Spleen (tissue), 11 donors: Measurements from ENCODE around the gene OTOR. TPM values are rescaled to one million over a fixed set of nuclear protein-coding genes. Genes with fewer than 3 reads are reported as not detected.

Source experiments
- DNase-seq: peaks from one replicate; pipeline ENCODE4 v3.0.0-alpha.2; 2020
- H3K27ac ChIP-seq, 8 donors: fragments of 200-600 bp; sonication (generic) in 7 of 8; 1 replicate in 4 of 8; 2 replicates in 4 of 8; pipeline versions ENCODE4 v1.5.0 to v1.8.0; 2016 to 2021; ENCODE audit warnings: inconsistent platforms in 4 of 8, mild to moderate bottlenecking in 4 of 8, moderate library complexity in 1 of 8
- H3K27me3 ChIP-seq, 7 donors: fragments of 200-600 bp; sonication (generic) in 6 of 7; replicated peaks in 1 of 7; 1 replicate in 4 of 7; 2 replicates in 3 of 7; pipeline versions ENCODE4 v1.5.0 to v1.8.0; 2016 to 2021; ENCODE audit warnings: inconsistent platforms in 3 of 7, mild to moderate bottlenecking in 1 of 7
- H3K36me3 ChIP-seq, 6 donors: fragments of 200-600 bp; sonication (generic) in 5 of 6; 1 replicate in 4 of 6; 2 replicates in 2 of 6; pipeline versions ENCODE4 v1.5.0 to v1.8.0; 2016 to 2021; ENCODE audit warnings: inconsistent platforms in 2 of 6
- H3K4me1 ChIP-seq, 6 donors: fragments of 200-600 bp; sonication (generic) in 5 of 6; 1 replicate in 3 of 6; 2 replicates in 3 of 6; pipeline versions ENCODE4 v1.5.0 to v1.8.0; 2016 to 2021; ENCODE audit warnings: inconsistent platforms in 3 of 6
- H3K4me3 ChIP-seq, 8 donors: fragments of 200-600 bp; sonication (generic) in 7 of 8; 1 replicate in 4 of 8; 2 replicates in 4 of 8; pipeline versions ENCODE4 v1.5.0 to v1.8.0; 2016 to 2021; ENCODE audit warnings: inconsistent platforms in 4 of 8, mild to moderate bottlenecking in 4 of 8, moderate library complexity in 2 of 8
- H3K9me3 ChIP-seq, 8 donors: fragments of 200-600 bp; sonication (generic) in 7 of 8; 1 replicate in 4 of 8; 2 replicates in 4 of 8; pipeline versions ENCODE4 v1.5.0 to v1.8.0; 2016 to 2021; ENCODE audit warnings: inconsistent platforms in 4 of 8
- POLR2A ChIP-seq, 3 donors: fragments of 450-650 bp; IDR thresholded peaks; one replicate each; pipeline ENCODE4 v1.5.1; 2017; ENCODE audit warnings: antibody characterized with exemption in 3 of 3, mild to moderate bottlenecking in 1 of 3
- POLR2AphosphoS5 ChIP-seq, 3 donors: sonication (generic); formaldehyde crosslinking; IDR thresholded peaks; one replicate each; pipeline ENCODE4 v1.5.1; 2017; ENCODE audit warnings: antibody characterized with exemption in 3 of 3
- WGBS, 5 donors: extraction: QIAGEN DNeasy Blood & Tissue Kit in 3 of 5; methylation state at CpG; one replicate each; pipeline versions ENCODE4 v1.1.5 to v1.1.7; 2013 to 2018; 5-methylcytosine and 5-hydroxymethylcytosine counted together
- intact Hi-C: fragments of 100-400 bp; cut with DNase I; formaldehyde crosslinking; loops from one replicate; pipeline ENCODE4 v1.15.0; 2023; ENCODE audit warnings: low total_unique reads
- polyA plus RNA-seq, 3 donors: library from polyadenylated mRNA; stranded (reverse); fragments of 200-250 nt; gene quantifications; one replicate each; pipeline ENCODE4 v1.2.1, GENCODE V29; 2013
- total RNA-seq, 7 donors: library from RNA; depleted of rRNA in 3 of 7; stranded (reverse); fragments of >200 nt in 3 of 7; fragmentation: NEBNext Ultra II Directional in 4 of 7; extraction: Animal tissue kit (Norgen Biotek cat#: 25700) in 4 of 7; gene quantifications; one replicate each; pipeline versions ENCODE4 v1.1.0 to v1.2.1, GENCODE V29; 2016 to 2021
- TF ChIP-seq, protein P1 (sequence below), 11 experiments: fragments of 200-600 bp in 7 of 11; fragments of 450-650 bp in 4 of 11; sonication (generic) in 4 of 11; IDR thresholded peaks in 8 of 11; conservative IDR thresholded peaks in 3 of 11; 1 replicate in 7 of 11; 2 replicates in 4 of 11; pipeline versions ENCODE4 v1.4.0 to v1.8.0; 2016 to 2021; ENCODE audit warnings: antibody characterized with exemption in 11 of 11, inconsistent platforms in 4 of 11, mild to moderate bottlenecking in 1 of 11
- donor health status: healthy with polysubstance abuse.
- donor health status: DM: no; HTN: no; CAD: no; lungs with moderate emphysema.
- donor health status: DM: no; HTN: no; CAD: no.
- donor health status: Bipolar disorder and iron deficiency.
- donor health status: healthy.
- donor health status: DM: no; HTN: no; CAD: no.
- donor health status: DM: yes; HTN: yes; CAD: no.

OTOR gene
- total and polyA plus RNA-seq, 10 donors: not detected

DNA sequence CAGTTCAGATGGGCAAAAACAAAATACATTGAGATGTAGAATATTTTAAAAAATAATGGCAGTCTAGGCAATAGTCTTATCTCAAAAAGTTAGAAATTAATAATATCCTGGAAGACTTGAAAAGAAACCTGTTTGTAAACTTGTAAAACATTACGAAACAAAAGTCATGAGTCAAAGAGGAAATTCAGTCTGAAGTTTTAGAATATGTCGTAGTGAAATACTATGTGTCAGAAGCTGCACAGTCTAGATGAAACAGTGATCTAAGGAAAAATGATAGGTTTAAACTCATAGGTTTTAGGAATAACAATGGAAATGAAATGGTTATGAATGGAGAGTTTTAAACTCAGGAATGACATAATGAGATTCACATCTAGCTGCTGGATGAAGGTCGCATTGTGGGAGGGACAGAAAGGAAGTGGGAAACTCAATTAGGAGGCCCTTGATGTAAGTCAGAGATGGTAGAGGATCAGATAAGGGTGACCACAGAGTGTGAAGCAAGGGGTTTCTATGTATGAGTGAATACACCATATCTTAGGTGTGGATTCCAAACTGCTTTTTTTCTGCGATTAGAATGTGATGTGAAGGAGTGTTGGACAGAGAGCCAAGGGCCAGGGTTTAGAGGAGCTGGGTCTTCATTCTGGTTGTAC, 15.5 kb upstream of the OTOR start:
- Histone ChIP-seq H3K36me3 (peaks cover 2 to 63% (median 51%) of the 10 kb centered on the region in 6 donors), H3K4me3 (no peak overlapping the region), H3K9me3 (peaks cover 0 to 6% (median 0%) of the 10 kb centered on the region in 8 donors), H3K27me3 (peaks cover 0 to 6% (median 0%) of the 10 kb centered on the region in 7 donors), H3K27ac (no peak overlapping the region), H3K4me1 (peaks cover 13 to 63% (median 39%) of the 10 kb centered on the region in 6 donors)
- intact Hi-C loops: no loop called here
- TF ChIP-seq, protein P1, sequence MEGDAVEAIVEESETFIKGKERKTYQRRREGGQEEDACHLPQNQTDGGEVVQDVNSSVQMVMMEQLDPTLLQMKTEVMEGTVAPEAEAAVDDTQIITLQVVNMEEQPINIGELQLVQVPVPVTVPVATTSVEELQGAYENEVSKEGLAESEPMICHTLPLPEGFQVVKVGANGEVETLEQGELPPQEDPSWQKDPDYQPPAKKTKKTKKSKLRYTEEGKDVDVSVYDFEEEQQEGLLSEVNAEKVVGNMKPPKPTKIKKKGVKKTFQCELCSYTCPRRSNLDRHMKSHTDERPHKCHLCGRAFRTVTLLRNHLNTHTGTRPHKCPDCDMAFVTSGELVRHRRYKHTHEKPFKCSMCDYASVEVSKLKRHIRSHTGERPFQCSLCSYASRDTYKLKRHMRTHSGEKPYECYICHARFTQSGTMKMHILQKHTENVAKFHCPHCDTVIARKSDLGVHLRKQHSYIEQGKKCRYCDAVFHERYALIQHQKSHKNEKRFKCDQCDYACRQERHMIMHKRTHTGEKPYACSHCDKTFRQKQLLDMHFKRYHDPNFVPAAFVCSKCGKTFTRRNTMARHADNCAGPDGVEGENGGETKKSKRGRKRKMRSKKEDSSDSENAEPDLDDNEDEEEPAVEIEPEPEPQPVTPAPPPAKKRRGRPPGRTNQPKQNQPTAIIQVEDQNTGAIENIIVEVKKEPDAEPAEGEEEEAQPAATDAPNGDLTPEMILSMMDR (IDR thresholded peaks at IDR 0.05 in 8 of 11, conservative IDR thresholded peaks at IDR 0.05 in 3 of 11): no peak
- no peak for TF ChIP-seq POLR2AphosphoS5 (IDR thresholded peaks at IDR 0.05)
- TF ChIP-seq POLR2A (IDR thresholded peaks at IDR 0.05): no peak
- 59 to 82% (median 64%) methylated on average over 4 of the region's 4 CpGs for WGBS, 5 donors
- DNase-seq: no peak

DNA sequence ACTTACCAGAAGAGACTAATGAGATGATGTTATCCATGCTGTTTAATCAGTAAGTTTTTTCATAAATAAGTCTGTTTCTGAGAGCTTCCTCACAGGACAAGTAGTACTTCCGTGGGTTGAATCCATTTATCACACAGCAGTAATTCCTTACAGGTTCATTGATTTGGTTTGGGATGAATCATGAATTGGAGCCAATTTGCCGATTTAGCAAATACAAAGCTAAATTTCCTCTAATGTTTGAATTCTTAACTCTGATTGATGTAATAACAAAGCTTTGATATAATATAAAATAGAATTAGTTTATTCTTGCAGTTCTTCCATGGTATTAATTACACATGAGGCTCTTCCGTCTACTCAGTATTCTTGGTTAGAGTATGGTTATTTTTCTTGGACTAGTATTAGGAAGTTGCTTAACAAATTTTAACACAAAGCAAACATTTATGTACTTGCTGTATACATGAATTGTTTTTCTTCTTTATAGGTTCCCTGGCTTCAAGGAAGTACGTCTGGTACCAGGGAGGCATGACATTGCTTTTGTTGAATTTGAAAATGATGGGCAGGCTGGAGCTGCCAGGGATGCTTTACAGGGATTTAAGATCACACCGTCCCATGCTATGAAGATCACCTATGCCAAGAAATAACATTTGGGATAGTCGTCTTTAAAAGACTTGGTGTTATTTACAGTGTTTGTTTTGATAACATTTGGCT, 7.6 kb upstream of the OTOR start:
- intact Hi-C loops: no loop called here
- DNase-seq: no peak
- Histone ChIP-seq H3K4me3 (no peak overlapping the region), H3K36me3 (peaks cover 4 to 77% (median 65%) of the 10 kb centered on the region in 6 donors), H3K9me3 (no peaks in the 10 kb centered on the region), H3K27me3 (no peaks in the 10 kb centered on the region), H3K4me1 (peaks cover 0 to 8% (median 0%) of the 10 kb centered on the region in 6 donors), H3K27ac (no peak overlapping the region)
- 91 to 96% (median 94%) methylated on average over 6 of the region's 6 CpGs for WGBS, 5 donors
- TF ChIP-seq, protein P1 (IDR thresholded peaks at IDR 0.05 in 8 of 11, conservative IDR thresholded peaks at IDR 0.05 in 3 of 11): no peak
- TF ChIP-seq POLR2AphosphoS5 (IDR thresholded peaks at IDR 0.05) (no peak), POLR2A (IDR thresholded peaks at IDR 0.05) (no peak)

DNA sequence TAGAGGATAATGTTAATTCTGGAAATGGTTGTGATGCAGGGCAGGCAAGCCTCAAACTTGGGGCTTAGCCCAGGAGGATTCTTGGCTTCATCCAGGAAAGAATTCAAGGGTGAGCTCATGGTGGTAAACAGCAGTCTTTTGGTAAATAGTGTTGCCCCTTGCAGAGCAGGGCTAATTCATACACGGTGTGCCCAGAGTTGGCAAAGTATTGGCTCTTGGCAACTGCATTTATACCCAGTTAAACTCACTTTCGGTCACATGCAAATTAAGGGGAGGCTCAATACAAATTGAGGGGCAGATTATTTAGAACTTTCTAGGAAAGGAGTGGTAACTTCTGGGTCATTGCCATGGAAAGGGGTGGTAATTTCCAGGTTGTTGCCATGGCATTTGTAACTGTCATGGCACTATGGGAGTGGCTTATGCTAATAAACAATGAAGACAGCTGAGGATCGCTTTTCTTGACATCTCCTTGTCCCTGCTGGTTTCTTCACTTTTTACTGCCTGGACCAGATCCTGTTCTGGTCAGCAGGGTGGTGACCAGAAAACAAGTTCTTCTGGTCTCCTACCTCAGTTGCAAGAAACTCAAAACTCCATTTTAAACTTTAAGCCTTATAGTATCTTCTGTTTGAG, 3.9 kb upstream of the OTOR start:
- 79 to 87% (median 86%) methylated on average over 3 of the region's 3 CpGs for WGBS, 5 donors
- no peak overlapping the region for H3K27ac ChIP-seq
- DNase-seq: no peak
- TF ChIP-seq POLR2AphosphoS5 (IDR thresholded peaks at IDR 0.05) (no peak), POLR2A (IDR thresholded peaks at IDR 0.05) (no peak)
- TF ChIP-seq, protein P1 (IDR thresholded peaks at IDR 0.05 in 8 of 11, conservative IDR thresholded peaks at IDR 0.05 in 3 of 11): no peak
- no peaks in the 10 kb centered on the region for H3K9me3 ChIP-seq
- H3K4me3 ChIP-seq: no peak overlapping the region
- intact Hi-C loops: no loop called here
- H3K36me3 ChIP-seq: peaks cover 2 to 39% (median 31%) of the 10 kb centered on the region in 6 donors
- no peaks in the 10 kb centered on the region for H3K27me3 ChIP-seq
- no peaks in the 10 kb centered on the region for H3K4me1 ChIP-seq

DNA sequence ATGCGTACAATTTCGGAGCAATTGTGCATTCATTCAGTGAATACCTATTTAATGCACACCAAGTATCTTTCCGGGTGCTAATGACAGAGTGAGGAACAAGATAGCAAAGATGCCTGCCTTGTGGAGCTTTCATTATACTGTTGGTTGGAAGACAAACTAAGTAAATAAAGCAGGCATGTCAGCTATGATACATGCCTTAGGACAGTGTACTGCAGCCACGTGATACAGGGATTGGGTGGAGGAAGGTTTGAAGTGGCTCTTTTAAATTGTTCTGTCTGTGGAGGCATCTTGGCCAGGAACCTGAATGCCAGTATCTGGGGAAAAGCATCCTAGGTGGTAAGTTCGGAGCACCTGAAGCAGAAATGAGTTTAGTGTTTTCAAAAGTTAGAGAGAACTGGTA, 3.0 kb upstream of the OTOR start:
- intact Hi-C loops: no loop called here
- H3K4me3 ChIP-seq: no peak overlapping the region
- 82 to 88% (median 86%) methylated on average over 5 of the region's 5 CpGs for WGBS, 5 donors
- peaks cover 1 to 30% (median 23%) of the 10 kb centered on the region in 6 donors for H3K36me3 ChIP-seq
- no peaks in the 10 kb centered on the region for H3K27me3 ChIP-seq
- no peak overlapping the region for H3K27ac ChIP-seq
- no peaks in the 10 kb centered on the region for H3K9me3 ChIP-seq
- H3K4me1 ChIP-seq: no peaks in the 10 kb centered on the region
- no peak for DNase-seq
- TF ChIP-seq POLR2AphosphoS5 (IDR thresholded peaks at IDR 0.05) (no peak), POLR2A (IDR thresholded peaks at IDR 0.05) (no peak)
- TF ChIP-seq, protein P1 (IDR thresholded peaks at IDR 0.05 in 8 of 11, conservative IDR thresholded peaks at IDR 0.05 in 3 of 11): no peak
